Right ventricle myocardium inferior (tissue), 1 donor: Measurements from ENCODE around the gene KRT86. TPM values are rescaled to one million over a fixed set of nuclear protein-coding genes. Genes with fewer than 3 reads are reported as not detected.

Source experiments
- ATAC-seq: fragments of 200-7000 bp; cut with Tn5 transposase; one replicate; pipeline ENCODE4 v1.9.1; 2020; ENCODE audit warnings: mild to moderate bottlenecking, moderate library complexity
- DNase-seq: peaks from one replicate; pipeline ENCODE4 v3.0.0; 2021; ENCODE audit errors: missing footprints
- intact Hi-C: fragments of 100-400 bp; cut with DNase I; formaldehyde crosslinking; loops from one replicate; pipeline ENCODE4 v1.11.0; 2022
- total RNA-seq: library from RNA; stranded (reverse); fragmentation: NEBNext Ultra II Directional; extraction: Animal tissue kit (Norgen Biotek cat#: 25700); gene quantifications from one replicate; pipeline ENCODE4 v1.2.1, GENCODE V29; 2021
- donor health status: DM: no; HTN: yes; CAD: no; lungs with severe emphysema.

The KRT86 gene
- total RNA-seq, 1 donor from 2014 or later, result not detected

- intact Hi-C loops, result no loop called here
- DNase-seq, result no peak
- ATAC-seq, result no peak
These were observed 46.4 kb downstream of the KRT86 start, which contains the start of gene KRT83 for GRCh38 chr12:52320784-52321400. Gene KRT83, minus strand, starts transcription at chr12:52321398. Its CDS starts 63 bp downstream, at chr12:52321335.

GRCh38 chr12:52321418-52321817 lies 47.0 kb downstream of the KRT86 start:
- DNase-seq (no peak), ATAC-seq (no peak)
- intact Hi-C loops, result no loop called here

- DNase-seq (no peak), ATAC-seq (no peak)
- intact Hi-C loops, result no loop called here
These were observed 47.6 kb downstream of the KRT86 start for GRCh38 chr12:52322069-52322468.

GRCh38 chr12:52323001-52323400 lies 48.6 kb downstream of the KRT86 start:
- ATAC-seq (no peak), DNase-seq (no peak)
- intact Hi-C loops, result no loop called here

GRCh38 chr12:52323416-52324152 lies 49.1 kb downstream of the KRT86 start:
- ATAC-seq (no peak), DNase-seq (no peak)
- intact Hi-C loops, result no loop called here

GRCh38 chr12:52324153-52324444 lies 49.7 kb downstream of the KRT86 start:
- no peak for DNase-seq
- intact Hi-C loops, result no loop called here

GRCh38 chr12:52327052-52327829 lies 52.8 kb downstream of the KRT86 start:
- ATAC-seq, result peak; percentile 81
- intact Hi-C loops, result loop anchor here (1.0 kb wide), 1 partner anchor 171 kb away; no protein-coding TSS in a partner anchor
- DNase-seq, result no peak

More at GRCh38 chr12:52324153-52324444, 49.7 kb downstream of the KRT86 start:
- no peak for ATAC-seq

GRCh38 chr12:52327830-52328500 lies 53.5 kb downstream of the KRT86 start:
- intact Hi-C loops, result loop anchor here (1.0 kb wide), 1 partner anchor 172 kb away; no protein-coding TSS in a partner anchor
- no peak for ATAC-seq
- DNase-seq, result no peak

- ATAC-seq, result no peak
- DNase-seq, result no peak
- intact Hi-C loops, result no loop called here
These were observed 56.6 kb downstream of the KRT86 start for GRCh38 chr12:52331039-52331438.

- no peak for DNase-seq
- intact Hi-C loops, result no loop called here
These were observed 57.4 kb downstream of the KRT86 start for GRCh38 chr12:52331833-52332232.

GRCh38 chr12:52332381-52332780 lies 57.9 kb downstream of the KRT86 start:
- ATAC-seq (no peak), DNase-seq (no peak)
- intact Hi-C loops, result no loop called here

More at GRCh38 chr12:52331833-52332232, 57.4 kb downstream of the KRT86 start:
- no peak for ATAC-seq

GRCh38 chr12:52333321-52333720 lies 58.9 kb downstream of the KRT86 start:
- DNase-seq, result no peak
- intact Hi-C loops, result no loop called here
- ATAC-seq, result no peak

GRCh38 chr12:52334185-52334584 lies 59.7 kb downstream of the KRT86 start:
- intact Hi-C loops, result no loop called here
- ATAC-seq (no peak), DNase-seq (no peak)

GRCh38 chr12:52335598-52336262 lies 61.3 kb downstream of the KRT86 start:
- ATAC-seq (no peak), DNase-seq (no peak)
- intact Hi-C loops, result no loop called here

GRCh38 chr12:52336641-52337040 lies 62.2 kb downstream of the KRT86 start:
- ATAC-seq (no peak), DNase-seq (no peak)
- intact Hi-C loops, result no loop called here

- intact Hi-C loops, result no loop called here
- ATAC-seq (no peak), DNase-seq (no peak)
These were observed 62.6 kb downstream of the KRT86 start for GRCh38 chr12:52337054-52337453.

- DNase-seq (no peak), ATAC-seq (no peak)
- intact Hi-C loops, result no loop called here
These were observed 64.0 kb downstream of the KRT86 start for GRCh38 chr12:52338241-52338960.

- no peak for DNase-seq
- intact Hi-C loops, result no loop called here
These were observed 66.7 kb downstream of the KRT86 start for GRCh38 chr12:52341066-52341580.

More at GRCh38 chr12:52341066-52341580, 66.7 kb downstream of the KRT86 start:
- ATAC-seq, result no peak
